NB4 (cell line): ENCODE results near the gene ABLIM2.

ENCODE experiments used
- CTCF ChIP-seq: IDR thresholded peaks from one replicate; pipeline ENCODE4 v1.5.1; 2012; ENCODE audit warnings: low read depth, low read length
- MAX ChIP-seq: IDR thresholded peaks from 2 replicates; pipeline ENCODE4 v1.6.1; 2011; ENCODE audit warnings: low read depth, low read length
- MYC ChIP-seq: IDR thresholded peaks from 2 replicates; pipeline ENCODE4 v1.6.1; 2011; ENCODE audit warnings: low read depth, low read length
- POLR2A ChIP-seq: IDR thresholded peaks from 2 replicates; pipeline ENCODE4 v1.6.1; 2011; ENCODE audit warnings: mild to moderate bottlenecking; ENCODE audit not compliant: insufficient read length; ENCODE audit errors: extremely low read depth

DNA sequence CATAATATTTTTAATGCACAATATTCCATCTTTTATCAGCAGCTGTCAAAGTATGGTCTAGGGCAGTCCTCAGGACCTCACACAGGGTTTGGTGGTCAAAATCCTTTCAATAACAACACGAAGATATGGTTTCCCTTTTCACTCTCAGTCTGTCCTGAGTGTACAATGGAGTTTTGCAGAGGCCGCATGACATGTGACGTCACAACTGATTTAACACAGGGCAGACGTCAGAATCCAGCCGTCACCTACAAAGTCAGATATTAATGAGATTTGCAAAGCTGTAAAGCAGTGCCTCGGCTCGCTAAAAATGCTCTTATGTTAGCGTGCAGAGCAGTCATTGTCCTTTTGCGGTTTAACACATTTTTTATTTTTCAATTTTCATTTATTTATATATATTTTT lies 12.5 kb downstream of the ABLIM2 start:
- TF ChIP-seq CTCF (no peak), POLR2A (no peak), MAX (no peak), MYC (no peak)
